DND-41 (cell line): ENCODE data around the gene FADS6.

Experiments used
- ATAC-seq: fragments of 200-7000 bp; cut with Tn5 transposase; 3 replicates; pipeline ENCODE4 v1.9.1; 2021; ENCODE audit warnings: low read depth; ENCODE audit not compliant: insufficient read depth
- DNase-seq: peaks from one replicate; pipeline ENCODE4 v3.0.0-alpha.2; 2020
- H2AFZ ChIP-seq: 2 replicates; pipeline ENCODE4 v1.6.0; 2012; ENCODE audit warnings: low read depth, low read length
- H3K27ac ChIP-seq: 2 replicates; pipeline ENCODE4 v1.5.1; 2012; ENCODE audit warnings: low read length, inconsistent platforms
- H3K27me3 ChIP-seq: fragments of 200-600 bp; sonication (generic); 2 replicates; pipeline ENCODE4 v1.6.0; 2012; ENCODE audit warnings: low read length, mild to moderate bottlenecking, inconsistent platforms; ENCODE audit not compliant: insufficient read depth, poor library complexity
- H3K36me3 ChIP-seq: 2 replicates; pipeline ENCODE4 v1.5.1; 2012; ENCODE audit warnings: low read length, inconsistent platforms; ENCODE audit not compliant: insufficient read depth
- H3K4me1 ChIP-seq: 2 replicates; pipeline ENCODE4 v1.5.1; 2012; ENCODE audit warnings: mild to moderate bottlenecking, low read length; ENCODE audit not compliant: insufficient read depth
- H3K4me2 ChIP-seq: 2 replicates; pipeline ENCODE4 v1.6.0; 2012; ENCODE audit warnings: mild to moderate bottlenecking, moderate library complexity, low read length, inconsistent platforms; ENCODE audit not compliant: insufficient read depth
- H3K4me3 ChIP-seq, 2 experiments: fragments of 200-600 bp in 1 of 2; shearing (Covaris generic) in 1 of 2; 2 replicates each; pipeline ENCODE4 v1.5.1; 2012 to 2016; ENCODE audit warnings: inconsistent platforms in 2 of 2, low read length in 2 of 2, mild to moderate bottlenecking in 2 of 2, low read depth in 1 of 2, moderate library complexity in 1 of 2
- H3K79me2 ChIP-seq: 2 replicates; pipeline ENCODE4 v1.6.0; 2012; ENCODE audit warnings: low read length, inconsistent platforms; ENCODE audit not compliant: insufficient read depth
- H3K9ac ChIP-seq: 2 replicates; pipeline ENCODE4 v1.6.0; 2012; ENCODE audit warnings: low read depth, mild to moderate bottlenecking, inconsistent platforms, low read length, moderate library complexity
- H3K9me3 ChIP-seq: 2 replicates; pipeline ENCODE4 v1.5.1; 2012; ENCODE audit warnings: low read length, moderate library complexity, mild to moderate bottlenecking, inconsistent platforms; ENCODE audit not compliant: insufficient read depth, severe bottlenecking
- H4K20me1 ChIP-seq: 2 replicates; pipeline ENCODE4 v1.6.0; 2012; ENCODE audit warnings: low read length; ENCODE audit not compliant: insufficient read depth
- CTCF ChIP-seq: IDR thresholded peaks from 2 replicates; pipeline ENCODE4 v1.5.1; 2012; ENCODE audit warnings: borderline replicate concordance, low read length, moderate library complexity, mild to moderate bottlenecking; ENCODE audit not compliant: poor library complexity, severe bottlenecking; ENCODE audit errors: extremely low read depth
- EZH2 ChIP-seq: IDR thresholded peaks from 3 replicates; pipeline ENCODE4 v1.6.1; 2012; ENCODE audit warnings: borderline replicate concordance, low read depth, mild to moderate bottlenecking, moderate library complexity, low read length, inconsistent platforms; ENCODE audit not compliant: severe bottlenecking

The FADS6 gene

GRCh38 chr17:74875155-74875976, 18.1 kb downstream of the FADS6 start:
- peaks cover 17% of the 10 kb centered on the region for H3K79me2 ChIP-seq
- no peaks in the 10 kb centered on the region for H3K36me3 ChIP-seq
- ATAC-seq (no peak), DNase-seq (no peak)
- no peak overlapping the region for H2AFZ ChIP-seq
- peaks cover 3% of the 10 kb centered on the region for H3K27me3 ChIP-seq
- H3K27ac ChIP-seq: no peak overlapping the region
- TF ChIP-seq CTCF (no peak), EZH2 (no peak)
- no peak overlapping the region for H3K9ac ChIP-seq
- H3K4me1 ChIP-seq: peaks cover 26% of the 10 kb centered on the region
- no peak overlapping the region for H3K4me3 ChIP-seq
- H3K4me2 ChIP-seq: no peak overlapping the region
- no peaks in the 10 kb centered on the region for H4K20me1 ChIP-seq
- H3K9me3 ChIP-seq: no peaks in the 10 kb centered on the region

- no peak for TF ChIP-seq CTCF
- TF ChIP-seq EZH2: no peak
- peaks cover 3% of the 10 kb centered on the region for H3K27me3 ChIP-seq
- H3K4me1 ChIP-seq: peaks cover 26% of the 10 kb centered on the region
- no peak overlapping the region for H3K9ac ChIP-seq
- no peaks in the 10 kb centered on the region for H4K20me1 ChIP-seq
- H3K27ac ChIP-seq: no peak overlapping the region
- peak overlapping the region; percentile 80 for H3K4me2 ChIP-seq
- no peaks in the 10 kb centered on the region for H3K36me3 ChIP-seq
- ATAC-seq (no peak), DNase-seq (no peak)
- no peak overlapping the region for H2AFZ ChIP-seq
- peak overlapping the region in 1 of 2 experiments; percentile 65; a peak in 1 of 4 replicates for H3K4me3 ChIP-seq
- H3K9me3 ChIP-seq: no peaks in the 10 kb centered on the region
- peaks cover 17% of the 10 kb centered on the region for H3K79me2 ChIP-seq
Observed at GRCh38 chr17:74874615-74875037, 18.8 kb downstream of the FADS6 start.

GRCh38 chr17:74873874-74874614, 19.4 kb downstream of the FADS6 start:
- Histone ChIP-seq H3K79me2 (peaks cover 17% of the 10 kb centered on the region), H3K9me3 (no peaks in the 10 kb centered on the region), H3K4me2 (peak overlapping the region; percentile 80), H3K27me3 (peaks cover 3% of the 10 kb centered on the region), H3K9ac (peak overlapping the region; percentile 82), H3K4me3 (peak overlapping the region; percentile 55 to 65; a peak in 3 of 4 replicates), H2AFZ (peak overlapping the region; percentile 81), H3K27ac (peak overlapping the region; percentile 89), H3K36me3 (no peaks in the 10 kb centered on the region), H4K20me1 (no peaks in the 10 kb centered on the region), H3K4me1 (peaks cover 26% of the 10 kb centered on the region)
- no peak for ATAC-seq
- no peak for TF ChIP-seq CTCF
- no peak for TF ChIP-seq EZH2
- no peak for DNase-seq
